Natural killer cell (primary cell): ENCODE results near the gene SCCPDH. TPM values are rescaled to one million over a fixed set of nuclear protein-coding genes. Genes with fewer than 3 reads are reported as not detected.
"Not testable (repeated sequence)": the region's sequence is repeated elsewhere in the genome, so short reads cannot be mapped to it uniquely, and the experiment has no call there.

Source experiments
- ATAC-seq, 3 donors: fragments of 150-1000 bp in 2 of 3; fragments of 200-7000 bp in 1 of 3; cut with Tn5 transposase; 1 replicate in 1 of 3; 2 replicates in 2 of 3; pipeline ENCODE4 v1.10.0; 2021; ENCODE audit warnings: mild to moderate bottlenecking in 2 of 3, moderate library complexity in 2 of 3
- DNase-seq, 2 donors: peaks; one replicate each; pipeline versions ENCODE4 v3.0.0 to v3.0.0-alpha.2; 2013 to 2021; ENCODE audit warnings: mixed read lengths in 1 of 2
- H3K27ac ChIP-seq: one replicate; pipeline ENCODE4 v1.5.1; 2013; ENCODE audit warnings: mild to moderate bottlenecking, low read length
- H3K27me3 ChIP-seq: one replicate; pipeline ENCODE4 v1.6.1; 2013; ENCODE audit warnings: low read length; ENCODE audit not compliant: control insufficient read depth, insufficient read depth
- H3K36me3 ChIP-seq: one replicate; pipeline ENCODE4 v1.6.1; 2013; ENCODE audit warnings: low read length; ENCODE audit not compliant: control insufficient read depth, insufficient read depth
- H3K4me1 ChIP-seq: one replicate; pipeline ENCODE4 v1.6.1; 2013; ENCODE audit warnings: low read length; ENCODE audit not compliant: control insufficient read depth, insufficient read depth
- H3K4me3 ChIP-seq: one replicate; pipeline ENCODE4 v1.5.1; 2013; ENCODE audit warnings: low read length
- H3K9me3 ChIP-seq: one replicate; pipeline ENCODE4 v1.6.1; 2013; ENCODE audit warnings: low read length; ENCODE audit not compliant: control insufficient read depth, insufficient read depth
- H3K27ac Mint-ChIP-seq, 2 donors: one replicate each; pipeline ENCODE4 v1.8.0; 2022; ENCODE audit warnings: mild to moderate bottlenecking in 2 of 2, mixed read lengths in 2 of 2, moderate library complexity in 1 of 2
- H3K27me3 Mint-ChIP-seq, 2 donors: one replicate each; pipeline ENCODE4 v1.8.0; 2022; ENCODE audit warnings: low read depth in 2 of 2, mixed read lengths in 2 of 2
- H3K36me3 Mint-ChIP-seq: one replicate; pipeline ENCODE4 v1.8.0; 2022; ENCODE audit warnings: mixed read lengths
- H3K4me1 Mint-ChIP-seq, 2 donors: one replicate each; pipeline ENCODE4 v1.8.0; 2022; ENCODE audit warnings: mixed read lengths in 2 of 2
- H3K4me3 Mint-ChIP-seq: one replicate; pipeline ENCODE4 v1.8.0; 2022; ENCODE audit warnings: mild to moderate bottlenecking, moderate library complexity, mixed read lengths
- H3K9me3 Mint-ChIP-seq, 2 donors: one replicate each; pipeline ENCODE4 v1.8.0; 2022; ENCODE audit warnings: mixed read lengths in 2 of 2
- WGBS: methylation state at CpG from one replicate; pipeline ENCODE4 v1.1.7; 2013; ENCODE audit warnings: missing lambda C conversion rate; ENCODE audit not compliant: insufficient coverage; 5-methylcytosine and 5-hydroxymethylcytosine counted together
- intact Hi-C: fragments of 100-400 bp; cut with micrococcal nuclease; formaldehyde crosslinking; loops from one replicate; pipeline ENCODE4 v1.14.2; 2022
- total RNA-seq, 4 donors: library from RNA; stranded (reverse); fragments of 120-200 nt in 1 of 4; gene quantifications; one replicate each; pipeline versions ENCODE4 v1.2.3 to v1.2.4, GENCODE V29; 2013 to 2022
- TF ChIP-seq, protein P1 (sequence below): fragments of 200-600 bp; IDR thresholded peaks from one replicate; pipeline ENCODE4 v1.8.0; 2022; ENCODE audit warnings: antibody characterized with exemption

Gene SCCPDH
- total RNA-seq, 3 donors from 2014 or later (not counting 1 experiment from before 2014, with no cell fraction given): 5.3 to 24.8 (median 9.2) TPM

DNA sequence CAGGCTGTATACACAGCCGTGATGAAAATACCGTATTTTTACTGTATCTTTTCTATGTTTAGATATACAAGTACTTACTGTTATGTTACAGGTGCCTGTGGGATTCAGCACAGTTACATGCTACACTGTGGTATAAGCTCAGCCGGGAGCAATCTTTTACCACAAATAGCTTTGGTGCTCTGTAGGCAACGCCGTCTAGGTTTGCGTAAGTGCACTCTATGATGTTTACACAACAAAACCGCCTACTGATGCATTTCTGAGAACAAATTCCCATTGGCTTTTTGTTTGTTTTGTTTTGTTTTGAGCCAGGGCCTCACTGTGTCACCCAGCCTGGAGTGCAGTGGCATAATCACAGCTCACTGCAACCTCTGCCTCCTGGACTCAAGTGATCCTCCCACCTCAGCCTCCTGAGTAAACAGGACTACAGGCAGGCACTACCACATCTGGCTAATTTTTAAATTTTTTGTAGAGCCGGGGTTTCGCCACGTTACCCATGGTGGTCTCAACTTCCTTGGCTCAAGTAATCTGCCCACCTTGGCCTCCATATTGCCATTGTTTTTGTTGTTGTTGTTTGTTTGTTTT lies 81.0 kb downstream of the SCCPDH start:
- no peaks in the 10 kb centered on the region for H3K27me3 ChIP-seq
- H3K36me3 Mint-ChIP-seq: no peaks in the 10 kb centered on the region
- no peaks in the 10 kb centered on the region for H3K9me3 ChIP-seq
- peaks cover 2 to 17% of the 10 kb centered on the region in 2 donors for H3K27me3 Mint-ChIP-seq
- no peaks in the 10 kb centered on the region for H3K9me3 Mint-ChIP-seq
- ATAC-seq: no peak
- no peak overlapping the region for H3K27ac ChIP-seq
- 93% methylated on average over 8 of the region's 10 CpGs for WGBS
- no peak overlapping the region for H3K27ac Mint-ChIP-seq
- no peaks in the 10 kb centered on the region for H3K4me1 Mint-ChIP-seq
- no peak overlapping the region for H3K4me3 Mint-ChIP-seq
- H3K36me3 ChIP-seq: no peaks in the 10 kb centered on the region
- H3K4me3 ChIP-seq: no peak overlapping the region
- intact Hi-C loops: no loop called here
- H3K4me1 ChIP-seq: no peaks in the 10 kb centered on the region
- TF ChIP-seq, protein P1, sequence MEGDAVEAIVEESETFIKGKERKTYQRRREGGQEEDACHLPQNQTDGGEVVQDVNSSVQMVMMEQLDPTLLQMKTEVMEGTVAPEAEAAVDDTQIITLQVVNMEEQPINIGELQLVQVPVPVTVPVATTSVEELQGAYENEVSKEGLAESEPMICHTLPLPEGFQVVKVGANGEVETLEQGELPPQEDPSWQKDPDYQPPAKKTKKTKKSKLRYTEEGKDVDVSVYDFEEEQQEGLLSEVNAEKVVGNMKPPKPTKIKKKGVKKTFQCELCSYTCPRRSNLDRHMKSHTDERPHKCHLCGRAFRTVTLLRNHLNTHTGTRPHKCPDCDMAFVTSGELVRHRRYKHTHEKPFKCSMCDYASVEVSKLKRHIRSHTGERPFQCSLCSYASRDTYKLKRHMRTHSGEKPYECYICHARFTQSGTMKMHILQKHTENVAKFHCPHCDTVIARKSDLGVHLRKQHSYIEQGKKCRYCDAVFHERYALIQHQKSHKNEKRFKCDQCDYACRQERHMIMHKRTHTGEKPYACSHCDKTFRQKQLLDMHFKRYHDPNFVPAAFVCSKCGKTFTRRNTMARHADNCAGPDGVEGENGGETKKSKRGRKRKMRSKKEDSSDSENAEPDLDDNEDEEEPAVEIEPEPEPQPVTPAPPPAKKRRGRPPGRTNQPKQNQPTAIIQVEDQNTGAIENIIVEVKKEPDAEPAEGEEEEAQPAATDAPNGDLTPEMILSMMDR: no peak
- DNase-seq: no peak

DNA sequence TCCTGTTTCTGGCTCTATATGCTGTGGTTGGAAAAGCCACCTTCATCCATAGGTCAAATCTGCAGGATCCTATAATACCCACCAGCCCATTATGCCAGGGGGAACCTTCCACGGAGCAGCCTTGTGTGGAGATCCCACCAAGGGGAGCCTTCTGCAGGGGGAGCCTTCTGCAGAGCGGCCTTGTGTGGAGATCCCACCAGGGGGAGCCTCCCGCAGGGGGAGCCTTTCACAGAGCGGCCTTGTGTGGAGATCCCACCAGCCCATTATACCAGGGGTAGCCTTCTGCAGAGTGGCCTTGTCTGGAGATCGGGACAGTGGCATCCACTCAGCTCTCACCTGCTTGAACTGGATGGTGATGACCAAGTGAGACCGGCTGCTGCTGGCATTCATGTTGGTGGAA lies 85.3 kb downstream of the SCCPDH start:
- H3K4me3 ChIP-seq: no peak overlapping the region
- no peaks in the 10 kb centered on the region for H3K9me3 ChIP-seq
- TF ChIP-seq, protein P1: no peak
- H3K4me1 Mint-ChIP-seq: no peaks in the 10 kb centered on the region
- no peaks in the 10 kb centered on the region for H3K36me3 Mint-ChIP-seq
- no peaks in the 10 kb centered on the region for H3K4me1 ChIP-seq
- H3K27me3 ChIP-seq: no peaks in the 10 kb centered on the region
- 95% methylated on average over 6 of the region's 6 CpGs for WGBS
- peaks cover 2 to 17% of the 10 kb centered on the region in 2 donors for H3K27me3 Mint-ChIP-seq
- peak in 1 of 3 donors; percentile 24 for ATAC-seq
- no peaks in the 10 kb centered on the region for H3K9me3 Mint-ChIP-seq
- no peak for DNase-seq
- H3K4me3 Mint-ChIP-seq: no peak overlapping the region
- intact Hi-C loops: no loop called here
- H3K36me3 ChIP-seq: no peaks in the 10 kb centered on the region
- no peak overlapping the region for H3K27ac ChIP-seq
- no peak overlapping the region for H3K27ac Mint-ChIP-seq

DNA sequence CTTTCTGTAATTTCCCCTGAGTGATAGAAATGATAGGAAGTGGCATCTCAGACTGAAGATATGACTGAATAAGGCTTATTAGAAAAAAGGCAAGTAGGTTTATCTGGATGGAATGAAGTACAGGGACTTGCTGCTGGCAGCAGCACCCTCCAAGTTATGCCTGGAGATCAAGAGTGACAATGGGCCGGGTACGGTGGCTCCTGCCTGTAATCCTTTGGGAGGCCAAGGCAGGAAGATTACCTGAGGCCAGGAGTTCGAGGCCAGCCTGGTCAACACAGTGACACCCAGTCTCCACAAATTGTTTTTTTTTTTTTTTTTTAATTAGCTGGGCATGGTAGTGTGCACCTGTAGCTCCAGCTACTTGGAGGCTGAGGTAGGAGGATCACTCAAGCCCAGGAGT lies 87.8 kb downstream of the SCCPDH start:
- Histone ChIP-seq H3K36me3 (no peaks in the 10 kb centered on the region), H3K27me3 (no peaks in the 10 kb centered on the region), H3K4me3 (no peak overlapping the region), H3K27ac (no peak overlapping the region), H3K9me3 (no peaks in the 10 kb centered on the region), H3K4me1 (peaks cover 10% of the 10 kb centered on the region)
- Mint-ChIP-seq H3K9me3 (no peaks in the 10 kb centered on the region), H3K4me3 (no peak overlapping the region), H3K27ac (no peak overlapping the region), H3K36me3 (no peaks in the 10 kb centered on the region), H3K27me3 (peaks cover 6 to 11% of the 10 kb centered on the region in 2 donors), H3K4me1 (peaks cover 7 to 12% of the 10 kb centered on the region in 2 donors)
- TF ChIP-seq, protein P1: no peak
- 89% methylated on average over 2 of the region's 3 CpGs for WGBS
- no peak for ATAC-seq
- intact Hi-C loops: no loop called here
- DNase-seq: no peak

DNA sequence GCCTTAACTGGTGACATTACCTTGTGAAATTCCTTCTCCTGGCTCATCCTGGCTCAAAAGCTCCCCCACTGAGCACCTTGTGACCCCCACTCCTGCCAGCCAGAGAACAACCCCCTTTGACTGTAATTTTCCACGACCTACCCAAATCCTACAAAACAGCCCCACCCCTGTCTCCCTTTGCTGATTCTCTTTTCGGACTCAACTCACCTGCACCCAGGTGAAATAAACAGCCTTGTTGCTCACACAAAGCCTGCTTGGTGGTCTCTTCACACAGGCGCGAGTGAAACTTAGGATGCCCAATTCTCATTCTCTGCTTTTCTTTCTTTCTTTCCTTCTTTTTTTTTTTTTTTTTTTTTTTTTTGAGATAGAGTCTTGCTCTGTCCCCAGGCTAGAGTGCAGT lies 89.1 kb downstream of the SCCPDH start:
- not testable (repeated sequence) for H3K4me3 ChIP-seq

More for the DNA sequence above, 89.1 kb downstream of the SCCPDH start:
- H3K4me1 Mint-ChIP-seq: peaks cover 12 to 14% of the 10 kb centered on the region in 2 donors
- H3K4me3 Mint-ChIP-seq, ATAC-seq, H3K27me3 ChIP-seq, H3K9me3 Mint-ChIP-seq, H3K36me3 ChIP-seq, H3K27ac ChIP-seq, H3K4me1 ChIP-seq, intact Hi-C loops, DNase-seq, H3K27me3 Mint-ChIP-seq, H3K36me3 Mint-ChIP-seq, H3K9me3 ChIP-seq, H3K27ac Mint-ChIP-seq: not testable (repeated sequence)
- 75% methylated on average over 2 of the region's 4 CpGs for WGBS
